H1 (cell line): ENCODE results near the gene DOCK10. TPM values are rescaled to one million over a fixed set of nuclear protein-coding genes. Genes with fewer than 3 reads are reported as not detected.

ENCODE experiments used
- CBX8 ChIP-seq: fragments of 300-800, 300-1000 bp; sonication (generic); IDR thresholded peaks from 2 replicates; pipeline ENCODE4 v1.7.1; 2016; ENCODE audit warnings: low read depth, low read length, borderline replicate concordance
- CEBPB ChIP-seq: IDR thresholded peaks from 2 replicates; pipeline ENCODE4 v1.6.1; 2012; ENCODE audit warnings: low read depth, low read length
- MAX ChIP-seq: IDR thresholded peaks from 2 replicates; pipeline ENCODE4 v1.6.1; 2012; ENCODE audit warnings: inconsistent platforms
- TEAD4 ChIP-seq: IDR thresholded peaks from 2 replicates; pipeline ENCODE4 v1.6.1; 2012; ENCODE audit warnings: low read depth, low read length, inconsistent platforms, mixed read lengths
- polyA plus RNA-seq, 7 experiments: library from polyadenylated mRNA; depleted of rRNA in 3 of 7; stranded (reverse) in 5 of 7; unstranded in 2 of 7; fragments of >200 nt in 5 of 7; fragments of 200-250 nt in 2 of 7; gene quantifications; 1 replicate in 5 of 7; 2 replicates in 1 of 7; 4 replicates in 1 of 7; pipeline versions ENCODE4 v1.2.1 to v1.2.3, GENCODE V29; 2011 to 2013; ENCODE audit warnings: missing spikeins in 2 of 7, mixed read lengths in 2 of 7
- total RNA-seq: library from RNA; stranded (reverse); fragmentation: NEBNext Ultra II Directional; extraction: Animal tissue kit (Norgen Biotek cat#: 25700); gene quantifications from 2 replicates; pipeline ENCODE4 v1.2.1, GENCODE V29; 2021

The DOCK10 gene
- total and polyA plus RNA-seq, 2 of the 8 experiments (the other 6 are each of a cell fraction or from before 2014, with no cell fraction given) = 0.33 to 1.6 TPM

- no peak for TF ChIP-seq CBX8
- no peak for TF ChIP-seq MAX
- TF ChIP-seq TEAD4 = no peak
- TF ChIP-seq CEBPB = no peak
These were observed 196.1 kb downstream of the DOCK10 start (continued) for GRCh38 chr2:224846161-224846560.
